H1 (cell line): ENCODE data around the gene GASK1B.
A peak's percentile ranks its signal among the peaks of the same experiment; 100 is the strongest.

Experiments used
- ATF3 ChIP-seq: IDR thresholded peaks from 2 replicates; pipeline ENCODE4 v1.6.1; 2011; ENCODE audit warnings: low read depth, mild to moderate bottlenecking, low read length; ENCODE audit not compliant: insufficient read depth
- CTCF ChIP-seq, 3 experiments: IDR thresholded peaks; 1 replicate in 2 of 3; 2 replicates in 1 of 3; pipeline versions ENCODE4 v1.5.1 to v1.6.1; 2011; ENCODE audit warnings: low read length in 3 of 3, mild to moderate bottlenecking in 3 of 3, inconsistent platforms in 2 of 3, low read depth in 1 of 3, moderate library complexity in 1 of 3; ENCODE audit not compliant: insufficient read depth in 1 of 3; ENCODE audit errors: control extremely low read depth in 1 of 3
- EZH2 ChIP-seq: fragments of 200-600 bp; sonication (generic); IDR thresholded peaks from 2 replicates; pipeline ENCODE4 v1.7.1; 2012; ENCODE audit warnings: low read depth, mild to moderate bottlenecking, moderate library complexity, low read length, inconsistent platforms; ENCODE audit not compliant: severe bottlenecking
- GABPA ChIP-seq: IDR thresholded peaks from 2 replicates; pipeline ENCODE4 v1.6.1; 2011; ENCODE audit warnings: mild to moderate bottlenecking, low read length, moderate library complexity, borderline replicate concordance; ENCODE audit not compliant: insufficient read depth
- JUN ChIP-seq: IDR thresholded peaks from 2 replicates; pipeline ENCODE4 v1.6.1; 2011; ENCODE audit warnings: low read depth, mild to moderate bottlenecking, improper control_type of control experiment, low read length
- POLR2AphosphoS5 ChIP-seq: IDR thresholded peaks from 2 replicates; pipeline ENCODE4 v1.6.1; 2011; ENCODE audit warnings: low read depth, low read length
- RFX5 ChIP-seq: IDR thresholded peaks from 2 replicates; pipeline ENCODE4 v1.6.1; 2011; ENCODE audit warnings: low read depth, low read length, improper control_type of control experiment, borderline replicate concordance
- SIN3A ChIP-seq, 2 experiments: IDR thresholded peaks in 1 of 2; conservative IDR thresholded peaks in 1 of 2; 2 replicates each; pipeline ENCODE4 v1.6.1; 2011 to 2012; ENCODE audit warnings: low read length in 2 of 2, improper control_type of control experiment in 1 of 2, low read depth in 1 of 2, mild to moderate bottlenecking in 1 of 2
- SIRT6 ChIP-seq: IDR thresholded peaks from one replicate; pipeline ENCODE4 v1.7.1; 2012; ENCODE audit warnings: low read length, inconsistent platforms
- SIX5 ChIP-seq: IDR thresholded peaks from 2 replicates; pipeline ENCODE4 v1.6.1; 2011; ENCODE audit warnings: mild to moderate bottlenecking, low read depth, low read length
- TCF12 ChIP-seq: IDR thresholded peaks from 2 replicates; pipeline ENCODE4 v1.6.1; 2011; ENCODE audit warnings: low read depth, mild to moderate bottlenecking, low read length
- USF2 ChIP-seq: IDR thresholded peaks from 2 replicates; pipeline ENCODE4 v1.6.1; 2011; ENCODE audit warnings: low read length, improper control_type of control experiment

GRCh38 chr4:158209825-158210807, 37.3 kb upstream of the GASK1B start, which contains the start of gene TMEM144:
- no peak for TF ChIP-seq ATF3
- TF ChIP-seq CTCF (IDR thresholded peaks at IDR 0.05; ENCODE audit: control extremely low read depth in 1 of 3, insufficient read depth in 1 of 3, low read depth in 1 of 3, low read length in 3 of 3) = peak in 1 of 3 experiments; percentile 9; a peak in 1 of 4 replicates
- no peak for TF ChIP-seq USF2
- TF ChIP-seq RFX5 = no peak
- no peak for TF ChIP-seq TCF12
- TF ChIP-seq POLR2AphosphoS5 = 0 out of 2 replicates have a peak, but pooled peaks have one; percentile 37
- TF ChIP-seq GABPA = no peak
- TF ChIP-seq EZH2 = peak; percentile 30
- TF ChIP-seq SIRT6 = no peak
- TF ChIP-seq SIN3A (conservative IDR thresholded peaks at IDR 0.05 in 1 of 2, IDR thresholded peaks at IDR 0.05 in 1 of 2; ENCODE audit: low read depth in 1 of 2, low read length in 2 of 2) = no peak
- no peak for TF ChIP-seq SIX5
- no peak for TF ChIP-seq JUN
